Breast epithelium (tissue), 3 donors: ENCODE results near the gene SETDB2.

Source experiments
- POLR2A ChIP-seq: fragments of 450-650 bp; IDR thresholded peaks from one replicate; pipeline ENCODE4 v1.6.1; 2016; ENCODE audit warnings: antibody characterized with exemption, mild to moderate bottlenecking, moderate library complexity
- POLR2AphosphoS5 ChIP-seq, 3 donors: sonication (generic); formaldehyde crosslinking; IDR thresholded peaks; one replicate each; pipeline ENCODE4 v1.6.1; 2017; ENCODE audit warnings: antibody characterized with exemption in 3 of 3
- TF ChIP-seq, protein P1 (sequence below), 3 donors: fragments of 450-650 bp; IDR thresholded peaks; one replicate each; pipeline ENCODE4 v1.5.1; 2016 to 2017; ENCODE audit warnings: antibody characterized with exemption in 3 of 3, mild to moderate bottlenecking in 3 of 3, moderate library complexity in 3 of 3

- TF ChIP-seq POLR2A, result no peak
- TF ChIP-seq POLR2AphosphoS5 (IDR thresholded peaks at IDR 0.05), result no peak
- TF ChIP-seq, protein P1, sequence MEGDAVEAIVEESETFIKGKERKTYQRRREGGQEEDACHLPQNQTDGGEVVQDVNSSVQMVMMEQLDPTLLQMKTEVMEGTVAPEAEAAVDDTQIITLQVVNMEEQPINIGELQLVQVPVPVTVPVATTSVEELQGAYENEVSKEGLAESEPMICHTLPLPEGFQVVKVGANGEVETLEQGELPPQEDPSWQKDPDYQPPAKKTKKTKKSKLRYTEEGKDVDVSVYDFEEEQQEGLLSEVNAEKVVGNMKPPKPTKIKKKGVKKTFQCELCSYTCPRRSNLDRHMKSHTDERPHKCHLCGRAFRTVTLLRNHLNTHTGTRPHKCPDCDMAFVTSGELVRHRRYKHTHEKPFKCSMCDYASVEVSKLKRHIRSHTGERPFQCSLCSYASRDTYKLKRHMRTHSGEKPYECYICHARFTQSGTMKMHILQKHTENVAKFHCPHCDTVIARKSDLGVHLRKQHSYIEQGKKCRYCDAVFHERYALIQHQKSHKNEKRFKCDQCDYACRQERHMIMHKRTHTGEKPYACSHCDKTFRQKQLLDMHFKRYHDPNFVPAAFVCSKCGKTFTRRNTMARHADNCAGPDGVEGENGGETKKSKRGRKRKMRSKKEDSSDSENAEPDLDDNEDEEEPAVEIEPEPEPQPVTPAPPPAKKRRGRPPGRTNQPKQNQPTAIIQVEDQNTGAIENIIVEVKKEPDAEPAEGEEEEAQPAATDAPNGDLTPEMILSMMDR (IDR thresholded peaks at IDR 0.05), result no peak
Observed at GRCh38 chr13:49459580-49459979, 15.5 kb downstream of the SETDB2 start.
